ENCODE results near the gene GOLGA6L10.
"Not testable (repeated sequence)": the region's sequence is repeated elsewhere in the genome, so short reads cannot be mapped to it uniquely, and the experiment has no call there.

- not testable (repeated sequence) for TF ChIP-seq CTCF (IDR thresholded peaks at IDR 0.05); ZFX (IDR thresholded peaks at IDR 0.05; ENCODE audit: borderline replicate concordance)
Measured at GRCh38 chr15:82318281-82318680, 31.0 kb downstream of the GOLGA6L10 start.
